GM15510 (cell line): Measurements from ENCODE around the gene SPRED2.

Experiments
- POLR2A ChIP-seq: IDR thresholded peaks from 3 replicates; pipeline ENCODE4 v1.6.1; 2011; ENCODE audit warnings: borderline replicate concordance; ENCODE audit not compliant: insufficient read length; ENCODE audit errors: extremely low read depth

SPRED2 gene

DNA sequence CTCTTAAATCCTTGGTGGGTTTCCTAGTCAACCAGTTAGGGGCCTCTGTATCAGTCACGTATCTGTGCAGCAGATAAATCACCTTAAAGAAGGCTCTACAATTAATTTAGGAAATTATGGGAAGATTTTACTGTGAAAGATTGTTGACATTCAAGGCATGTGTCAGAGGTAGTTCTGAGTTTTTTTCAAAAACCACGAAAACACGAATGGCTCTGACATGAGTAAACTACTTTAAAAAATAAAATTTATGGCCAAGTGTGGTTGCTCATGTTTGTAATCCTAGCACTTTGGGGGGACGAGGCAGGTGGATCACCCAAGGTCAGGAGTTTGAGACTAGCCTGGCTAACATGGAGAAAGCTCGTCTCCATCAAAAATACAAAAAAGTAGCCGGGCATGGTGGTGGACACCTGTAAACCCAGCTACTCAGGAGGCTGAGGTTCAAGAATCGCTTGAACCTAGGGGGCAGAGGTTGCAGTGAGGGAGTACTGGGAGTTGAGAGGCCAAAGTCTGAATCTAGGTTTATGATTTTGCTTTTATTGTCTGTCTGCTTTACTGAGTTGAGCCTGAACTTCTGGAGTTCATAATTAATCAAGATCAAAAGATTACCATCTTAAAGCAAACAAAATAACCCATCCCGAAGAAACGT lies 77.1 kb downstream of the SPRED2 start:
- no peak for TF ChIP-seq POLR2A

DNA sequence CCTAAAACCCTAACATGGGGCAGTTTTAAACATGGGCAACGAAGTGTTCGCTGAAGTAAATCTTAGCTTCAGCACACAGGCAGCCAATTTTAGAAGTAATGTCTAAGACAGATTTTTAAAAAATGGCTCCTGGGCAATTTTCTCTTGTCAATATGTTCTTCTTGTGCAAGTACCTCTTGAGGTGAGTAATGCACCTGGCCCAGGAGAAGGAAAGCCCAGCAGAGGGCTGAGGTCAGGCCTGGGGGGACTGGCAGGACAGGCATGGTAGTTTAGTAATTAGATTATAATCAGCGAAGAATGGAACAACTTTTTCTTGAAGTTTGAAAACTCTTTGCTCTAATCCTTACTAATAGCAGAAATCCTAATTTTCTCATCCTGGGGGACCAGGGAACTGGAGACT lies 77.6 kb downstream of the SPRED2 start:
- no peak for TF ChIP-seq POLR2A

DNA sequence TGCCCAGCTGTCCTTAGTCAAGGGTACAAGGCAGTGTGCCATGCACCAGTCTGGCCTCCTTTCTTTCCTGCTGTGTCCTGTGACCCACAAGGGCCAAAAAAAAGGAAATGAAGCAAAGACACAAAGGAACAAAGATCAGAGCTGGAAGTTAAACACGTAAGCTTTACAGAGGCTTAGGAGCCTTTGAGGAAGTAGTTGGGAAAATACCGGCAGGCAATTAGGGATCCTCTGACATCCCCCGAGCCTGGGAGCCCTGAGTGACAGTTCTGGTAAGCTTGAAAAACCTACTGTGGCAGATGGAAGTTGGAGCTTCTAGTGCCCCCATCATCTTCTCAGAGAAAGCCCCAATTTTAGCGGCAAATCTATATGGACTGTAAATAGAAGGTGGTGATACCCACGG lies 78.5 kb downstream of the SPRED2 start:
- TF ChIP-seq POLR2A: no peak

DNA sequence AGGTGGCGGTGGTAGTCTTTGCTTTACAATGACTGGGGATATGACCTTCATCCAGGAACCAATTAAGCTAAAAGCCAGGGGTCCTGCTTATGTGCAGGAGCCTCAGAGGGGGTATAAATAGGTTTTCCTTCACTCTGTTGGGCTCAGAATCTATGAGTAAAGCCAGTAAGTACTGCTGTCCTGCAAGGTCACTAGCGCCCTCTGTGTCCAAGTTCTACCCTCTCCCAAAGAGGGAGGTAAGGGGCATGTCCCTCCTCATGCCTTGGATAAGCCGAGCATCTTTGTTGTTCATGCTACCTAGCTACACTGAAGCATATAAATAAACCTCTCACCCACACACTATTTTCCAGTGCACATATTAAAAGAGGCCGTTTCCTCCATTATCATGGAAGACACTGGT lies 79.4 kb downstream of the SPRED2 start:
- no peak for TF ChIP-seq POLR2A

DNA sequence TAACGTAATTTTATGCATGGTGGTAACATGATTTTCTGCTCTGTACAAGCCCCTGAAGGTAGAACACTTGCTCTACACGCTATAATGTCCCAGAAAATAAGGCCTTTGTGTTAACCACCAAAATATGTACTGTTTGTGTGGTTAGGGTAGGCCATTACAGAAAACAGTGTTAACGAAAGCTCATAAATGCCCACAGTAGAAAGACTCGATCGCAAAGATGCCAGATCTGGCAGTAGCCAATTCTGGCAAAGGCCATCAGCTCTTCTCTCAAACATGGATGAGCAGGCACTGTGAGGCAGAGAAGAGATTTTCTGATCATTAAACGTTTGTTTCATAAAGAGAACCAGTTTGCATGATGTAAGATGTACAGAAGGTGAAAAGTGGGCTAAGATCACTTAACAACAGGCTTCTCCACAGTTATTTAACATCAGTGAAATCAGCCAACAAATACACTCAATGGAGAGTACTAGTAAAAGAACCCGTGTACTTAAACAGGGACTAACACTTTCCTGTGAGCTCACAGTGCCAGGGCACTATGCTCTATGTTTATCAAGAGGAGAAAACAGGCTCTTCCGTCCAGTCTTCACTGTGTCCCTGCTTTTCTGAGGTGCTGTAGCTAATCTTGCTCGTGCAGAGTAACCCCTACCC lies 80.3 kb downstream of the SPRED2 start:
- TF ChIP-seq POLR2A: no peak

DNA sequence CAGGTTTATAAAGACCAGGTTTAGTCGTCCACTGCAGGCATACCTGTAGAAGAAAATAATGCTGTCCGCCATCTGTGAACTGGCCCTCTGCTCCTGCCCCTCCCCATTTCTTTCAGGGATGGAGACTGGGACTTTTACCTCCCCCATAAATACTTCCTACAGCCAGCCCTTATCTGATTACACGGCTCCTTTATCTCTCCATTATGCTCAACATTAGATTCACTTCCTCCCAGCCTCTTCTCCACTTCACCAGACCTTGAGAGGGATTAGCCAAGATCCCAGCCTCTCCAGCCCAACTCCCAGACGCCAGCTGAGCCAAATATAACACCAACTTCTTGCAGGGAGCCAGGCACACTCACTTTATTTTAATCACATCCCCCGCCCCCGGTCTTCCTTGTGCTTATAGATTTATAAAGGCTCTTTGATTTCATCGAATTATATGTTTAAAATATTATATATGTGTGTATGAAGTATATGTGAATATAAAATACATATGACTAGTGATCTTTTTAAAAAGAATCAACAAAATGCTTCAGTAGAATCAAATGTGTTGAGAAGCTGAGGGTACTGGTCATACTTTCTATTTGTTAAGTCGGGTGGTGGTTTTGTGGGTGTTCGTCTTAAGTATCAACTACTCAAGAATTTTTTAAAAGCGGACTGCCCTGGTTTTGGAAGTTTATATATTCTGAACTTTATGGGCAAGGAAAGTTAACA lies 81.0 kb downstream of the SPRED2 start:
- no peak for TF ChIP-seq POLR2A

DNA sequence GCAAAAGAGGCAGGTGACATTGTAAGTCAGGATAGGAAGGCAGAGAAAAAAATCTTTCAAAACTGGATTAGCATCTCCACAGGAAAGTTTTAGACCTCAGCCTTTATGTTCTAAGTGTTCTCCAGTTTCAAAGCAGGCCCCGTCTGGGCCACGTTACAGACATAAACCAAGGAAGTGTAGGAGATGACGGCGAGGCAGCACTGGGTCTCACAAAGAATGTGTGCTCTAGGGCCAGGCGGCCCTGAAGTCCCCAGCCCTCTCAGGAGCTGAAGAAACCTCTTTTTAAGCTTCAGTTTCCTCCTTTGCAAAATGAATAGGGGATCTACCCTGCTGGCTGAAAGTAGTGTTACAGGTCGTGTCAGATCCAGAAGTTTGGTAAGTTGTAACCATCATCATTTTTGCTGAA lies 81.7 kb downstream of the SPRED2 start:
- no peak for TF ChIP-seq POLR2A

DNA sequence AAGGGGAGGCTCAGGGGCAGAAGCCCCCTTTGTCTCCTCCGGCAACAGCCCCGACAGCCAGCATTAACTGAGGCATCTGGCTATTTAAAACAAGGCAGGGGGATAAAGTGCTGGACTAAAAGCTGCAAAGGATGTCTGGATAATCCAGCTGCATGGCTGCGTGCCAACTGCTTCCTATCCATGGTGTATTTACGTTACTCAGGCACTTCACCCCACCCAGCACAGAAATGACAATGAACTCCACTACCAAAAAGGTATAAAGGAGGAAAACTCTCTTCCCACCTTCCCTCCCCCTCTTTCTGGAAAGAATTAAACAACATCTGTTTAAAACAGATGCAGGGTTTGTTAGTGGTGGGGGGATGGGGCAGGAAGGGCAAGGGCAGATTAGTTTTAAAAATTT lies 82.5 kb downstream of the SPRED2 start:
- TF ChIP-seq POLR2A: no peak

DNA sequence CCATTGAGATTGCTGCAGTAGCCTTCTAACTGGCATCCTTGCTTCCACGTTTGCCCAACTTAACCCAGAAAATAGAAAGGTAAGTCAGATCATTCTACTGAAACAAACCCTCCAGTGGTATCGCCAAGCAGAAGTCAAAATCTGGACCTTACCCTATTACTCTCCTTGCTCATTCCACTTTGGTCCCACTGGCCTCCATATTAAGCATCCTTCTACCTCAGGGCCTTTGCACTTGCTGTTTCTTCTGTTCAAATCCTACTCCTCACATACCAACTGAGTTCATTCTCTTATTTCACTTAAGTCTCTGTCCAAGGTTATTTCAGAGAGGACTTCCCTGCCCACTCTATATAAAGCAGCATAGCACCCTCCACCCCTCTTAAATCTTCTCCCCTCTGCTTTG lies 84.5 kb downstream of the SPRED2 start:
- no peak for TF ChIP-seq POLR2A

DNA sequence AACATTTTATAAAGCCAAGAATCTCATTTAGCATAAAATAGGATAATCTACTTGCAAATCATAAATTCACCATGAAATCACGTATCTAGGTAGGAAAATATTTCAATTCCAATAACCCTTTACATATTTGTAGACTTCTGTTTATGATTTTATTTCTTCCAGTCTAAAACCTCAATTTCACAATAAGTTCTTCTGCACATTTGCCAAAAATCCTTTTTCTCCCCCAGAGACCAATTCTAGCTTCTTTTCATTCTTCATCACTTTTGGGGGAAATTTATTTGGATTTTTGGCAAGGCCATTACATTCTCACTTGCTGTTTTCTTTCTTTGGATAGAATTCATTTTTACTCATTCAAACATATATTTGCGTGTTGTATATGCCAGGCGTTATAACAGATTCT lies 86.8 kb downstream of the SPRED2 start:
- TF ChIP-seq POLR2A: no peak

DNA sequence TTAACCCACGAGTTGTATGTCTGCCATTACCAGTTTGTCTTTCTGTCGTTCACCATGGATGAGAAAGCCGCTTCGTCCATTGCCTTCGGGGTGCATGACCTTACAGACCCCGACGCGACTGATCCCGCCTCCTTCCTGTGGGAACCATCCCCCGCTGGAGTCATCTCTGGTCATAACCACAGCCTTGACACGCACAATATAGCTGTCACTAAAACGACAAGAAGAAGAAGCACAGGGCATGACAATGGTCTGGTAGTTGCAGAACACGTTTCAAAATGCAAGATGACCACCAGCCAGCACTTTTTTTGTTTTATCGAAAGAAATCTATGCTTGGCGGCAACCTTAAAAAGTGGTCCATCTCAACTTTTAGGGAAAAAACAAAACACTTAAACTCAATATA lies 87.7 kb downstream of the SPRED2 start:
- TF ChIP-seq POLR2A: no peak

DNA sequence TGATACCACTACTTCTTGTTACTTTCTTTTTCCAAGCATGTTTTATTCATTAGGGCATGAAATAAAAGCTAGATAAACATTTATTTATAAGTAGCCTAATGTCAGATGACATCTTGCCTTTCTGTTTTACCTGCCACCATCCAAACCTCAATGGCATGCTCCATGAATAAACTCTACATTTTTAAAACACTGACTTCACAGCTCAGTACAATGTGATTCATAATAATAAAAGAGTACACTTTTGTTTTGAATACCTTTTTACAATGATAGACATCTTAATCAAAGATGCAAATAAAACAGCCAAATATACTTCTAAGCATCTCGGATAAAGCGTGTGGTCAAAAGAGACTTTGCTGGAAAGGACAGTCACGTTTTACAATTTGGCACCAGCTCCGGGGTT lies 88.2 kb downstream of the SPRED2 start:
- TF ChIP-seq POLR2A: no peak

DNA sequence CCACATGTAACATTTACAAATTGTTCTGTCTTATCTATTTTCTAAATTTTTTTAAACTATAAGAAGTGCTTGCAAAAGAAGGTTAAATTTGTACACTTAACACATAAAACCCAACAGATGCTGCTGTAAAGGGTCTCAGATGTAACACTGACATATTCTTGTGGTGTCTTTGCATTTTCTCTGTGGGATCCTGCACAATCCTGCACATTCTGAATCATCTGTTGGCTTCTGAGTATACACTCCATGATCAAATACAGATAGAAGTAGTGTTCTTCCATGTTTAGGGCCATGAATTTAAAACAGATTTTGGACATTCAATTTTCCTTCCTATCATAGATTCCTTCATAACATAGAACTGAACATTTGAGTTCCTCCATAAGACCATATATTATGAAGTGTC lies 89.0 kb downstream of the SPRED2 start:
- no peak for TF ChIP-seq POLR2A

DNA sequence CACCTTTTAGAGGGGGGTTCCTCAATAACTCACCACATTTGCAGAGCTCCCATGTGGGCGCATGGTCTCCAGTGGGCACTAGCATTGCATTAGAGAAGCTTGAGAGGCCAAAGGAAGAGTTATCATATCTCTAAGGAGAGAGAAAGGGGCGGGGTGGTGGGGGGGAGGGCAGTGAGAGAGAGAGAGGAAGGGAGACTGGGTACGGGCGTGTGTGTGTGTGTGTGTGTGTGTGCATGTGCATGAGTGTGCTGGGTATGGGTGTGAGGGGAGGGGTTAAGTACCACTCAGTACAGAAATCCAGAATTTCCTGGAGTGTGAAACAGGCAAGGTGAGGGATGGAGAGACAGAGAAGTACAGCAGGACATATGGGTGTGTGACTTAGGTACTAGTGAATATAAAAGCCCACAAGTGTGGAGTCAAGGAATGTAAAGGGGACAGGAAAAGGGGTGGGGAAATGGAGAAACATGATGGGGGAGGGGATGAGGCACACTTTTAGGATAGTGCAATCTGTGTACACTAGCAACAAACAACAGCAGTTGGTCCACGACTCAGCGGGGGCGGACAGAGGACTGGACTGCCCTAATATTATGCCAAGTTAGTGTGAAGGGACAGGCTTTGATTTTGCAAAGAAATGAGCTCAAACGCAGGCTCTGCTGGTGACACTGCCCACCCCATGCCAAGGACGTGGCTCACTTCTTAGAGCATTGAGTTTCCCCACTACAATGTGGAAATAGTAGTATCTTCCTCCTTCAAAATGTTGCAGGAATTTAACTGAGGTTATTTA lies 91.3 kb downstream of the SPRED2 start:
- no peak for TF ChIP-seq POLR2A

DNA sequence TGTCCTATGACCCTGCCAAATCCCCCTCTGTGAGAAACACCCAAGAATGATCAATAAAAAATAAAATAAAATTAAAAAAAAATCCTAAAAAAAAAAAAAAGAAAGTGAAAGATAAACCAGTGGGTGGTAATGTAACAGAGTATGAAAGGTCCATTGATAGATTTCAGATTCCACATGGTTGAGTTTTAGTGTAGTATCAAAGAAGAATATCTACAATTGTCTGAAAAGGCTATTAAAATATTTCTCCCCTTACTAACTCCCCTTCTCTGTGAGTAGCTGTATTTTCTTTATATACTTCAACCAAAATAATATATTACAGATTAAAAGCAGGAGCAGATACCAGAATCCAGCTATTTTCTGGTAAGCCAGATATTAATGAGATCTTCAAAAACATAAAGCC lies 92.8 kb downstream of the SPRED2 start:
- TF ChIP-seq POLR2A: no peak
